Renal cortex interstitium (tissue), 11 donors: ENCODE measurements around the gene RBM17. TPM values are rescaled to one million over a fixed set of nuclear protein-coding genes. Genes with fewer than 3 reads are reported as not detected.
"Not testable (repeated sequence)": the region's sequence is repeated elsewhere in the genome, so short reads cannot be mapped to it uniquely, and the experiment has no call there.

ENCODE experiments used
- DNase-seq, 11 donors: peaks; one replicate each; pipeline ENCODE4 v3.0.0-alpha.2; 2013; ENCODE audit warnings: low read depth in 9 of 11, low spot score in 4 of 11; ENCODE audit errors: extremely low read depth in 1 of 11
- polyA plus RNA-seq, 3 donors: library from polyadenylated mRNA; unstranded; fragments of 120-200 nt; gene quantifications; one replicate each; pipeline ENCODE4 v1.2.1, GENCODE V29; 2013; ENCODE audit not compliant: insufficient read length in 3 of 3

The RBM17 gene
- polyA plus RNA-seq, 3 donors = 149 to 203 (median 163) TPM

GRCh38 chr10:6119962-6120361, 31.1 kb downstream of the RBM17 start:
- no peak for DNase-seq

DNA sequence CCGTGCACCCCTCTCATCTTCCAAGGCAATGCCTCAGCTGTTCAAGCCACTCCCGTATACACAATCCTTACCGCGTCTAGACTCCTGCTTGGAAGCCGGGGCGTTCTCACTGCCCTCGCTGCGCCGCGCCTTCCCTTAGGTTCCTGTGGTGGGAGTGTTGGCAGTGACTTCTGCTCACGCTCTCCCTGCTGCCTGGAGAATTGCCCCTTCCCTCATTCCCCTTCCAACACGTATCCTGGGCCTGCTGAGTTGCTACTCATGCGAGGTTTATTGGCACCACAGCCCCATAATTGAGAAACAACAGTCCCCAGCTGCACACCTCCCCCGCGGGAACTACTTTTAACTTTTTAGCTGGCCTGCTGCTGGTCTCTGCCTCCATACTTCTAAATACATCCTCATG, 31.9 kb downstream of the RBM17 start:
- no peak for DNase-seq

DNA sequence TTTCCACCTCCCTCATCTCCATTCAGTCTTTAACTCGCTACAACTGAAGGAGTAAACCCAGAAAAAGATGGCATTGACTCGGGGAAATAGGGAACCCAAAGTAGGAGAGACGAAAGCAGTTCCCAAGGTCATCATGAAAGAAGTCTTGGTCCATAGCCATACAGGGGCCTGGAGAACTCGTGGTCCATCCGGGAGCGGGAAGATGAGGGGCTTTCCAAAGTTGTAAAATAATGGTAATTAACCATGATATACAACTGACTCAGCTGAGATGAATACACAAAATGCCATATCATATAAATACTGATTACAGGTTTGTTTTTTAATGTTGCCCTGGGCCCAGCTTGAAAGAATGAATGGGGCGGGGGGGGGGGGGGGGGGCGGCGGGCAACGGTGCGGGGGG, 32.3 kb downstream of the RBM17 start:
- DNase-seq = no peak

DNA sequence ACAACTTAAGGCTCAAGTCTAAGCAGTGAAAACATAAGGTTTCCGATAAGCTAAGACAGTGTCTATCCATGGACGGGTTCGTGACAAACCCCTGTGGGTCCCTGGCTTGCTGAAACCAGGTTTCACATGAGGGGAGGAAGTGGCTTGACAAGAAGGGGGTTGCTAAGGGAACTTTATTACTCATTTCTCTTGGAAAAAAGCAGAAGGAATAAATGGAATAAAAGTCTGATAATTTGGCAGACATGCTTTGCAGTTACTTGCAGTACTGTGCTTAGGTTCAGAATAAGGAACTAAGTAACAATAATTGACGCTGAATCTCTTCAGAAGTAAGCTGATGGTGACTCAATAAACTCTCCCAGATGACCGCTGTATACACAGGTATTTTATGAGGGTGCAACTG, 34.7 kb downstream of the RBM17 start:
- DNase-seq = no peak

DNA sequence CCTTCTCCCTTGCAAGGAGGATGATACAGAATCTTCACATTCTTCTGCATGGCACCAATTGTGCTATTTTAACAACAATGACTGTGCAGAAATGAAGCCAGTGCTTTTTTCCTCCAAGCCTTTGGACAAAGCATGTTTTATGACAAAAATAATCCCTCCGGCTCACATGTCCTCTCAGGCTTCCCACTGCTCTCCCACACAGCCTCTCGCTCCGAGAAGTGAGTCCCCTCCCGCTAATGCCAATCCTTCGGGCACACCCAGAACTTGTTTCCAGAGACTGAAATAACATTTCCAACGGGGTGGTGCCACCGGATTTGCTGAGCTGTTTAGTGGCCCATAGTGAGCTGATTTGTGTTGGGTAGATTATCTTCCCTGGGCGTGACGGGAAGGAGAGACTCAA, 35.8 kb downstream of the RBM17 start:
- DNase-seq = no peak

- not testable (repeated sequence) for DNase-seq
Measured at GRCh38 chr10:6127461-6127860, 38.6 kb downstream of the RBM17 start.

DNA sequence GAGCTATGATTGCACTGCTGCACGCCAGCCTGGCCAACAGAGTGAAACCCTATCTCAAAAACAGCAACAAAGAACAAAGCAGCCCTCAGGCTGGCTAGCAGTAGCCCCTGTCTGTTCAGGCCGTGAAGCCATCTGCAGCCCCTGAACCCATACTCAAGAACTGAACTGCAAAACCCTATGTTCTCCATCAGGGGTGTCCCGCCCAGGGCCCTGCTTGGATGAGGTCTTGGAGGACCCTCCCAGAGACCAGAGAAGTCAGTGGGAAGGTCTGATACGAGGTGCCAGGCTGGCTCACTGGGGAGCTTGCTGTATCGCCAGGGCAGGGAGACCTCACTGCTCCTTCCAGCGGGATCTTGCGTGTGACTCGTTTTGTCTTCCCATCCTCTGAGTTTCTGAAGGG, 39.3 kb downstream of the RBM17 start:
- DNase-seq = no peak

- no peak for DNase-seq
Measured at GRCh38 chr10:6128591-6129251, 39.9 kb downstream of the RBM17 start.

- DNase-seq = no peak
Measured at GRCh38 chr10:6130848-6131470, 42.1 kb downstream of the RBM17 start.

GRCh38 chr10:6133331-6134098, 44.7 kb downstream of the RBM17 start:
- DNase-seq = no peak

GRCh38 chr10:6134099-6134823, 45.4 kb downstream of the RBM17 start:
- no peak for DNase-seq

DNA sequence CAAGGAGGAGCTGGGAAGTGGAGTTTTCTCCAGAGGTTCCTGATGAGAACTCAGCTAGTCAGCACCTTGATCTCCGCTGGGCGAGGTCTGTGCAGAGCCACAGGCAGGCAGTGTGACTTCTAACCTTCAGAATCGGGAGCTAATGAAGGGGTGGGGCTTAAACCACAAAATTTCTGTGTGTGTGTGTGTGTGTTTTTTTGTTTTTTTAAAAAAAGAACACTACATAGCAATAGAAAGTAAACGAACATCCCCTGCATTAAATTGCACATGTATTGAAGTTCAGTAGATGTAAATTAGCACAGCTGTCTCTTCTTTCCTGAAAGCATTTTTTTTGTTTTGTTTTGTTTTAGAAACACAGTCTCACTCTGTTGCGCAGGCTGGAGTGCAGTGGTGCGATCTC, 46.2 kb downstream of the RBM17 start:
- DNase-seq = no peak

- no peak for DNase-seq
Measured at GRCh38 chr10:6135589-6136168, 46.8 kb downstream of the RBM17 start.

DNA sequence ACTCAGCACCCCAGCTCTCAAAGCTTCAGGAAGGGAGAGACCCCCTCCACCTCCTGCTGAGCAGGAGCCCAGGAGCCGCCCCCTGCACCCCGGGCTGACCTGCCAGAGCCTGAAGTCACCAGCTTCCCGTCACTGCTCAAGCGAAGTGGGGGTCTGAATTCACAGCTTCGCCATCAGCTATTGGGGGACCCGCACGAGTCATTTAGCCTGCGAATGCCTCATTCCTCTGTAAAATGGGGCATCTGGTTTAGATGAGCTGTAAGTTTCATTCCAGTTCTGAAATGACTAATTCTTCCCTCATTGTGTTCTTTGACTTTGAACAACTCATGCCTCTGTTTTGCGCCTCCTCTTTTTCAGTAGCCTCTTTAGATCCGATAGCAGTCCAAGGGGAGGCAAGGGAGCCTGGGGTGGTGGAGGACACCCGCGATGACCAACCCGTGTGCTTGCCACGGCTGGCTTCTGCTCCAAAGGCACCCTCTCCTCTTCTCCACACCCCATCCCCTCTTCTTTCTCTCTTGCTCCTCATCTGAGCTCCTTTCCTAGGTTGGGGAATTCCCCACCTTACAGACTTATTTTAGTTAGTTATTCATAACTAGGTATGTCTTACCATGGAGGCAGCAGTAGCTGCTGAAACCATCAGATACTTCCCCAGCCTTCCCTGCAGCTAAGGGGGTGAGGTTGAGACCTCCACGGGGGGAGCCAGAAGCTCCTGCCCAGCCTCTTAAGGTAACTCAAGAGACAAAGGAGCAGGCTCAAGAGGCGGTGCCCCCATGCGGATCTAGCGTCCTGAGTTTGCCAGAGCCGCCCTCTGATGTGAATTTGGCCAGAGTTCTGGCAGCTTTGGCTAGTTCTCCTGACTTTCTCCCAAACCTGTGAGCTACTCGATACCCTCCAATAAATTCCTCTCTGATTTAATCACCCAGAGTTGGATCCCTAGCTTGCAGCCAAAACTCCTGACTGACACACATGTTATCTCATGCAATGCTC, 47.7 kb downstream of the RBM17 start:
- DNase-seq = no peak

GRCh38 chr10:6138456-6138855, 49.6 kb downstream of the RBM17 start:
- DNase-seq = no peak

DNA sequence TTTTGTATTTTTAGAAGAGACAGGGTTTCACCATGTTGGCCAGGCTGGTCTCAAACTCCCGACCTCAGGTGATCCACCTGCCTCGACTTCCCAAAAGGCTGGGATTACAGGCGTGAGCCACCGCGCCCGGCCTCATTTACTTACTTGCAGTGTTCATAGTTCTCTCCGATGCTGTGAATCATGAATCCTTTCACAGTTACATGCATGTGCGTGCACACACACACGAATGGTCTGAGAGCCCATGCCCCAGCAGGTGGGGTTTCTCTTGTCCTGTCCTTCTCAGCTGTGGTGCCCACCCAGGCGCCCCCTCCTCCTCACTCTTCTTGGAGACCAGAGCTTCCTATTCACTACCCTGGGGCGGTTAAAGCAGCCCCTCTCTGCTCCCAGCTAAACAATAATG, 50.6 kb downstream of the RBM17 start:
- no peak for DNase-seq

GRCh38 chr10:6140141-6140841, 51.5 kb downstream of the RBM17 start:
- no peak for DNase-seq

DNA sequence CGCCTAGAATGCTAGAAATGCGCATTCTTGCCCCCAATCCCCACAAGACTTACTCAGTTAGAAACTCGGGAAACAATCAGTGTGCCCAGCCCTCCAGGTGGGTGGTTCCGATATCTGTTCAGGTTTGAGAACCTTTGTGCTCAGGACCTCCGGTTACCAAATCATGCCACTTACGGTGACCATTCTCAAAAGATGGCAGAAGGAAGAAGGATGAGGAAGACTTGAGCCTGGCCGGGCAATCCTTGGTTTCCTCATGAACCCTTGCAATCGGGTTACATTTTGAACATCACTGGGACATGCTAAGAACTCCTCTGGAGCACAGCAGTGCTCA, 52.1 kb downstream of the RBM17 start:
- no peak for DNase-seq
